Kidney capillary endothelial cell (primary cell): Measurements from ENCODE around the gene MAST1.
"Not testable (repeated sequence)": the region's sequence is repeated elsewhere in the genome, so short reads cannot be mapped to it uniquely, and the experiment has no call there.

Experiments
- DNase-seq: peaks from one replicate; pipeline ENCODE4 v3.0.0-alpha.2; 2018; ENCODE audit warnings: low spot score

The MAST1 gene

DNA sequence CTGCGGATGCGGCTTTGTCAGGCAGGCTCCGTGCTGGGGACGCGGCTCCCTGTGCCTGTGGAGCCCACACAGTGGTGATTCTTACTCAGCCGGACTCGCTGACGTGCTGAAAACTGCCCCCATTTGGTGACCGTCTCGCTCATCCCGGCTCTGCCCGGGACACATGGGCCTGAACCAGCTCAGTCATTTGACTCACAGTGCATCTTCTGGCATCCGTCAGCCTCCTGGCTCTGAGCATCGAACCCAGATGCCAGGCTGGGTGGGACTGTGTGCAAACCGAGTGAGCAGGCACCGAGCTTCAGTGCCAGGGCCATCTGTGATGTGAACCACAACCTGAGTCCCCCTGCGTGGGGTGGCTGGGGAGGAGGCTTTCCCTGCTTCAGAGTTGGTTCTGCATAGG is 58.1 kb downstream of the MAST1 start:
- no peak for DNase-seq

DNA sequence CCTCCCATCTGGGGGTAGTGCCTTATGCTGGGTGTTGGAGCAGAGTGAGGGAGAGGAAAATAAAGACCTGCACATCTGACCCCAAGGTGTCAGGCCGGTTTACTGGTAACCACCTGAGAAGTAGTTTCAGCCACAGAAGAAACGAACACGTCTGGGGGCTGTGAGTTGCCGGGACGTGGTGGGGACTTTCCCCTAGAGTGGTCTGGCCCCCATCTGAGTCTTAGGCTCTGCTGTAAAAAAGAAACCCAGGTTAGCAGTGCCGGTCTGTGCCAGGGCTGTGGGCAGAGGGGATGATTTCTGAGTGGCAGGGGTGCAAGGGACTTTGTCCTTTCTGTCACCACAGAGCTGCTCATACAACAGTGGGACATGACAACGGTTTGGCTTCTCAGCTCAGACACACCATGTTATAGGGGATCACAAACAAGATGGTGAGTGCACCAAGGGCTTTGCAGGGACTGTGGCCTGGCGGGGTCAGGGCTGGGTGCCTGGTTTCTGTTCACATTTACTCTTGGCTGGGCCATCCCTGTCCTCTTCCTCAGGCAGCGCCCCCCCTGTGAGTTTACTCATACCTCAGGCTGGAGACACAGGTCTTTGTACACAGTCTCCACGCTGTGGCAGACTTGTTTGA is 61.7 kb downstream of the MAST1 start:
- DNase-seq, result no peak

DNA sequence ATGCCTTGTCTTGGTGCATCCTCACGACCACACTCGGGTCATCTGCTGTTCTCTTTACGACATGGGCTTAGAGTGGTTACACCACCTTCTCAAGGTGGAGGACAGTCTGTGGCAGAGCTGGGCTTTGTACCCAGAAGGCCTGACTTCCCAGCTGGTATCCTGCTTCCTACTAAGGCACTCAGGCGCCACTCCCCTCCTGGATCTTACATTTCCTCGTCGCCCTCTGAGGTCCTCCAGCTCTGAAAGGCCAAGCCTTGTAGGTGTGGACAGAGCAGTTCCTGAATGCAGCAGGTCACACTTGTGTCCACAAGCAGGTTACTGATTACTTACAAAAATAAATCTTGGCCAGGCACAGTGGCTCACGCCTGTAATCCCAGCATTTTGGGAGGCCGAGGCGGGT is 68.9 kb downstream of the MAST1 start:
- no peak for DNase-seq

DNA sequence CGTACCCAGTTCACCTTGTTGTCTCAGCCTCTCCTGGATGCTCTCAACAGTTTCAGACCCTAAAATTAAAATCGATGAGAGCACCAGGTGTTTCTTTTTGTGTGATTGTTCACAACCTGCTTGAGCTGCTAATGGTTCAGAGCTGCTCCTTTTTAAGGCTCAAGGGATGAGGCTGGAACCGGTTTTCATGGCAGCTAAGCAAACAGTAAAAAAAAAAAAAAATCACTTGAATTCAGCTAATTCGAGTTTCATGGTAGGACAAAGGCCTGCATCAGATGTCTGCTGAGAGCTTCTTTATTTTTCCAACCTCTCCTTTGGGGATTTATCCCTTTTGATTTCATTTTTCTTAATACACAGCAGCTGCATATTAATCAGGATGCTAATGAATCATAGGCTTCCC is 74.3 kb downstream of the MAST1 start:
- DNase-seq, result no peak

DNA sequence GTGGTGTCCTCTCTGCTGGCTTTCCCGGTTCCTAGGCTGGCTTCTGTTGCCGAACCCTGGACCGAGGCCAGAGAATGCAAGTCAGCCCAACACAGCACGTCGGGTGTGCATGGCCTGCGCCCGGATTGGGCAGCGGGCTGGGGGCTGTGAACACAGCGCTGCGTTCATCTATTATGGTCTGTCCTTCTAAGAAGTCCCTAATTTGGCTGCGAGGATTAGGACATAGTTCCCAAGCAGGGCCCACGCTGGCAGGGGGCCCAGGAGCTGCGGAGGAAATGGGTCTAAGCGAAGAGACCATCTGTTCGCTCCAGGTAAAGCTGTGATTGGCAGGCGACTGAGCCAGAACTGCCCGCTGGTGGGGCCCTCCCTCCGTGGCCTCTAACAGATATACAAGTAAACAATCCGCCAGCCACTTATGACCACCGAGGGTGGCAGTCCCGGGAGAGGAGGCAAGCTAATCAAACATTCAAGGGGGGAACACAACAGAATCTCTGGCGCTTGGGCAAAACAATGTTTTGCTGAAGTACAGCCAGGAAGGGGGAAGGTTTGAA is 74.8 kb downstream of the MAST1 start:
- no peak for DNase-seq

DNA sequence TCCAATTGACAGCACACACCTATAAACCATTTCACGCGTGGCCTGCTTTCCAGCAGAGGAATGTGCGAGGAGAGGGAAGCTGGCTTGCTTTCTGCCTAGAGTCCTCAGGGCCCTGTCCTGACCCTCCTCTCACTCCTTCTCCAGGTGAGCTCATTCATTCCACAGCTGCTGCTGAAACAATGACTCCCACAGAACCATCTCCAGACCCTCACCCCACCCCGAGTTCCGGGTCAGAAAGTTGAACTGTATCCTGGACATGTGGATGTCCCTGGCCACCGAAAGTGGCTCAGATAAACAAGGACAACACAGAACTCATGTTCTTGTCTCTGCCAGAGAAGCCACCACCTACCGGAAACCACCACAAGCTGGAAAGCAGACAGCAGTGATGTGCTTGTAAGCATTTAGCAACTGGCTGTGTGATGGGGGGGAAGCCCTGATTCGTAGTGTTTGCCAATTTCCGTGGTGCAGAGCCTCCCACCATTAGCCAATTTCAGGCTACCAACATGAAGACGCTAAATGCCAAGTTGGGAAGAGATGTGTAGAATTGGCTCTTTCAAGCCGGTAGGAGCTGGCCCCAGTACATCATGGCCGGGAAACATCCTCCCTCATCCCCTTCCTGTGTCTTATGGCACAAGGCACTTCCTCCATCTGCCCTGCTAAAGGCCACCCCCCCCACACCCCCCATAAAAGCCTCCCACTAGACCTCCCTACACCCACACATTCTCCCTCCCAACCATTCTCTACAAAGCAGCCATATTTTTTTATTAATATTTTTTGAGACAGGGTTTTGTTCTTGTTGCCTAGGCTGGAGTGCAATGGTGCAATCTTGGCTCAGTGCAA is 75.8 kb downstream of the MAST1 start:
- no peak for DNase-seq

DNA sequence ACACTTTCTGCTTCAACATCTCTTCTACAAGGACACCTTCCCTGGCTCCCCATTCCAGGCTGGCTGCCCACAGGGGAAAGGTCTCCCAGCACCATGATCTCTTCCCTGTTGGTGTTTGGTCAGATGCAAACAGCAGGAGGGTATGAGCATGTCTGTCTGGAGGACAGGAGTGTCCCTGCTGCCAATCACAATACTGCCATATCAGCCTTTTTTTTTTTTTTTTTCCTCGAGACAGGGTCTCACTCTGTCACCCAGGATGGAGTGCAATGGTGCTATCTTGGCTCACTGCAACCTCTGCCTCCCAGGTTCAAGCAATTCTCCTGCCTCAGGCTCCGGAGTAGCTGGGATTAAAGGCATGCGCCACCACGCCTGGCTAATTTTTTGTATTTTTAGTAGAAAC is 77.5 kb downstream of the MAST1 start:
- not testable (repeated sequence) for DNase-seq

DNA sequence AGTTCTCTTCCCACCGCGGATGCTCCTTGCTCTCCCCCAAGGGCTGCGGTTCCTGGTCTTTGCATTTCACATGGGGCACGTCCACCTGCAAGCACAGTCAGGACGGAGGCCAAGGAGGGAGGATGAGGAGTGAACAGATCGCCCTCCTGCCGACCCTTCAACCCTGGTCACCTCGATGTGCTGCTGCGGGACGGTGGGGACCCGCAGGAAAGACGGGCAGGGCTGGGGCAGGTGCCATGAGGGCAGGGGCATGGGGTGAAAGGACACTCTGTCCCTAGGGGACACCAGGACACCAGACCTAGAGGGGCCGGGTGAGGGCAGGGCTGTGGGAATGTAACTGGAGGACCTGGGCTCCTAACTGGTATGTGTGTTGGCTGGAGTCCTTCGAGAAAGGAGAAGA is 79.9 kb downstream of the MAST1 start:
- DNase-seq, result no peak

DNA sequence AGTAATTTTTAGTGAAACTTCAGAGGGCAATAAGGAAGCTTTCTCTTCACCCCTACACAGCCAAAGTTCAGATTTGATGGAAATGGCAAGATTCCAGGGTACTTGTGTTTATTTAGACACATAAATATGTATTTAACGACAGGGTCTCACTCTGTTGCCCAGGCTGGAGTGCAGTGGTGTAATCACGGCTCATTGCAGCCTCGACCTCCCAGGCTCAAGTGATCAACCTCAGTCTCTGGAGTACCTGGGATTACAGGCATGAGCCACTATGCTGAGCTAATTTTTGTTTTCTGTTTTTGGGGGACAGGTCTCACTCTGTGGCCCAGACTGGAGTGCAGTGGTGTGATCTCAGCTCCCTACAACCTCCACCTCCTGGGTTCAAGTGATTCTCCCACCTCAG is 82.7 kb downstream of the MAST1 start:
- no peak for DNase-seq

DNA sequence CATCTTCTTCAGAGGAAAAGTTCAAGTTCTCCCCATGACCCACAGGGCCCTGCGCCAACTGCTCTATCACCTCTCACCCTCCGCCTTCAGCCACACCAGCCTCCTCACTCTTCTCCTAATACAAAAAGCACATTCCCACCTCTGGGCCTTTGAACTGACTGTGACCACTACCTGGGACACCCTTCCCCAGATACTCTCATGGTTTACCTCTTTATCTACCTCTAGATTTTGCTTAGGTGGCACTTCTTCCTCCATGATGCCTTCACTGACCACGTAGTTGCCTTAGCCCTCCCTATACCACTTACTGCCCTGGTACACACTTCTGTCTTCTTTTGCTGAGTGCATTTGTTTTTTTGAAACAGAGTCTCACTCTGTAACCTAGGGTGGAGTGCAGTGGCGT is 84.6 kb downstream of the MAST1 start:
- no peak for DNase-seq
